Hindlimb muscle (tissue), 1 donor: Measurements from ENCODE around the gene TRAF2. TPM values are rescaled to one million over a fixed set of nuclear protein-coding genes. Genes with fewer than 3 reads are reported as not detected.

Experiments
- DNase-seq: peaks from one replicate; pipeline ENCODE4 v3.0.0-alpha.2; 2013
- polyA plus RNA-seq: library from polyadenylated mRNA; unstranded; fragments of 120-200 nt; gene quantifications from one replicate; pipeline ENCODE4 v1.2.1, GENCODE V29; 2013; ENCODE audit not compliant: insufficient read length

The TRAF2 gene
- polyA plus RNA-seq, 1 donor: 13.7 TPM

DNA sequence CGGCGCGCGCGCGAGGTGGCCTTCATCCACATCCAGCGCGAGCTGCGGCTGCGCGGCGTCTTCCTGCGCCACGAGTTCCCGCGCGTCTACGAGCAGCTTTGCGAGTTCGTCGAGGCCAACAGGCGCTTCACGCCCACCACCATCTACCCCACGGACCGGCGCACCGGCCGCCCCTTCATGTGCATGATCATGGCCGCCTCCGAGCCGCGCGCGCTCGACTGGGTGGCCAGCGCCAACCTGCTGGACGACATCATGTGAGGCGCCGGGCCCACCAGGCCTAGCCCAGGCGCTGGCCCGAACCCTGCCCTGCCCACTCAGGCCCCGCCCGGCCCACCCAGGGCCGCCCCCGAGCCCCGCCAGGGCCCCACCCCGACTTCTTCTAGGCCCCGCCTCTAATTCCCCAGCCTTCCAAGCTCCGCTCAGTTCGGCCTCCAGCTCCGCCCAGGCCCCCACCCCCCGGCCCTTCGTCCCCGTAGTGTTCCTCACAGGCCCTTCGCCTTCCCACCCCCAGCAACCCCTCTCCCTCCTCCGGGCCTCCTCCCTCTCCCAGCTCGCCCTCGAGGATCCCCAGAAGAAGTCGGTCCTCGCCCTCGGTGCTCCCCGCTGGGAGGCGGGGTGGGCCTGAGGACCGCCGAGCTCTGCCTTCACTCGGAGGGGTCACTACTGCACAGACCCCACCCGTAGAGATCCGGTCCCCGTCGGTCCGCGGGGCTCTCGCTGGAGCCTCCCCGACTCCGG lies 39.1 kb upstream of the TRAF2 start:
- peak; percentile 69 for DNase-seq

DNA sequence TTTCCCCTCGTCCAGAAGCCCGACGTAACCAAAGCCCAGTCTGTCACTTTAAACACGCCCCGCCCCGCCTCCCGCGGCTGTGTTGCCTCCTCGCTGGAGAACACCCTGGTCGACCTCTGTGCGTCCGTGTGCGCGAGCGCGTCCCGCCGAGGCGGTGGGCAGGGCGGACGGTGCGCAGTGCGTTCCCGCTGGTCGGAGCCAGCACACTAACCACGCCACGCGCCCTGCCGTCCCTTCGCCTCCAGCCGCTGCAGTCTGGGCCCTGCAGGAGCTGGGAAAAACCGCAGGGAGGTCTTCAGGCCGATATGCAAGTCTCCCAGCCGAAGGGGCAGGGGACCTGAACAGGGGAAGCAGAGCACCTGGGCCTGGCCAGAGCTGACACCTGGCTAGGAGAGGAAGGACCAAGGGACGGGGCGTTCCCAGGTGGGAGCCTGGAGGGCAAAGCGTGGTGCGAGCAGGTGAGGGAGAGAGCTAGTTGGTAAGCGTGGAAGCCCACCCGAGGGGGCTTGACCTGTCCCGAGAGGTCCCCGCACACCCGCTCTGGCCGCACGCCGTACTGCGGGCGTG lies 38.4 kb upstream of the TRAF2 start:
- DNase-seq: peak; percentile 85

DNA sequence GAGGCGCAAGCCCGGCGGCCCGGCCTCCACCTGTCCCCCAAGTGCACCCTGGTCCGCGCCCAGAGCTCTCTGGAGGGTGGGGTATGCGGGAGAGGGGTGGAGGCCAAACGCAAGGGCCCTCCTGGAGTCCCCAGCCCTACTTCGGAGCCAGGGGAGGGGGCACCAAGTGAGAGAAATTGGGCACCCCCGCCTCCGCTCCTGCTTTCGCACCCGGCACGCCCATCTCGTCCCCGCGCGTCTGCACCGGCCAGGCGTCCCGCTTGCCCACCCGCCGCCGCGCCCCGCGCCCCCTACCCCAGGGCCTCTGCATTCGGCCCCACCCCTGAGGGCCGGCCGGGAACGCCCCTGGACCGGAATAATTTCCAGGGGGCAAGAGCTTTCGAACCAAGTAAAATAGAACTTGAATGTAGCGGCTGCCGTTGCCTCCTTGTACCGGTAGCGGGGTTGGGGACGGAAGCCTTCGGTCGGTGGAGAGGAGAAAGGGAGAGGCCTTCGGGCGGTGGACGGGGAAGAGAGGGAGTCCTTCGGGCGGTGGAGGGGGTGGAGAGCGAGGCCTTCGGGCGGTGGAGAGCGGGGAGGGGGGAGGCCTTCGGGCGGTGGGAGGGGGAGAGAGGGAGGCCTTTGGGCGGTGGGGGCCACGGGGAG lies 37.8 kb upstream of the TRAF2 start:
- DNase-seq: no peak

DNA sequence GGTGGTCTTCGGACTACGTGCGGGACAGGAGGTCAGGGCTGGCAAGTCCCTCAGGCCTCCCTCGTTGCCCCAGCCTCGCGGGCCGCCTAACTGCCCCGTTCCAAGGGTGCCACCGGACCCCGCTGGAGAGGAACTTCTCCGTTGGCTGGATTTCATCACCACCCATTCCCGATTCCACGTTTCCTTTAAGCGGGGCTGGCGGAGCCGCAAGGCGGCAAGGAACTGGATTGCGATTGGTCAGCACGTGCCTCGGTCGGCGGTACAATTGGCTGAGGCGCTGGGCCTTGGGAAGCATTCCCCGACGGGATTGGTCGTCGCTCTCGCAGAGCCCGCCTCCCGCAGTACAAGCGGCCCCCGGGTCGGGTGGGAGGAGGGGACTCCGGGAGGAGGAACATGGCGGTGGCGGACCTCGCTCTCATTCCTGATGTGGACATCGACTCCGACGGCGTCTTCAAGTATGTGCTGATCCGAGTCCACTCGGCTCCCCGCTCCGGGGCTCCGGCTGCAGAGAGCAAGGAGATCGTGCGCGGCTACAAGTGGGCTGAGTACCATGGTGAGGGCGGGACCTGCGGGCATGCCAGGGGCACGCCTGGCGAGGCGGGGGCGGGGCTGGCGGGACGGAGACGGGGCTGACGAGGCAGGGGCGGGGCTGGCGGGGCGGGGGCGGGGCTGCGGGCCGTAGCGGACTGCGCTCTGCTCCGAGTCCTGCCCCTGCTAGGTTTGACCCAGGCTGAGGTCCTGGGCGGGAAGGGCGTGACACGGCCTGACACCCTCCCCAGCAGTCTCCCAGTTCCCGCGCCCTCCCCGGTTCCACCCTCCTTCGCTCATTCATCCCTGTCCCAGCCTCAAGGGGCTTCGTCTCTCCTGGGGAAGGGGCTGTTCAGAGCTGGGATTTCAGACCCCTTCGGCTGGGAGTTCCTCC lies 37.0 kb upstream of the TRAF2 start, which contains the start of gene PHPT1:
TSS of gene PHPT1 (plus strand) at position 372 of the 922 bp plus-strand sequence. CDS start at position 394, 22 bp downstream.
- peak; percentile 99 for DNase-seq

DNA sequence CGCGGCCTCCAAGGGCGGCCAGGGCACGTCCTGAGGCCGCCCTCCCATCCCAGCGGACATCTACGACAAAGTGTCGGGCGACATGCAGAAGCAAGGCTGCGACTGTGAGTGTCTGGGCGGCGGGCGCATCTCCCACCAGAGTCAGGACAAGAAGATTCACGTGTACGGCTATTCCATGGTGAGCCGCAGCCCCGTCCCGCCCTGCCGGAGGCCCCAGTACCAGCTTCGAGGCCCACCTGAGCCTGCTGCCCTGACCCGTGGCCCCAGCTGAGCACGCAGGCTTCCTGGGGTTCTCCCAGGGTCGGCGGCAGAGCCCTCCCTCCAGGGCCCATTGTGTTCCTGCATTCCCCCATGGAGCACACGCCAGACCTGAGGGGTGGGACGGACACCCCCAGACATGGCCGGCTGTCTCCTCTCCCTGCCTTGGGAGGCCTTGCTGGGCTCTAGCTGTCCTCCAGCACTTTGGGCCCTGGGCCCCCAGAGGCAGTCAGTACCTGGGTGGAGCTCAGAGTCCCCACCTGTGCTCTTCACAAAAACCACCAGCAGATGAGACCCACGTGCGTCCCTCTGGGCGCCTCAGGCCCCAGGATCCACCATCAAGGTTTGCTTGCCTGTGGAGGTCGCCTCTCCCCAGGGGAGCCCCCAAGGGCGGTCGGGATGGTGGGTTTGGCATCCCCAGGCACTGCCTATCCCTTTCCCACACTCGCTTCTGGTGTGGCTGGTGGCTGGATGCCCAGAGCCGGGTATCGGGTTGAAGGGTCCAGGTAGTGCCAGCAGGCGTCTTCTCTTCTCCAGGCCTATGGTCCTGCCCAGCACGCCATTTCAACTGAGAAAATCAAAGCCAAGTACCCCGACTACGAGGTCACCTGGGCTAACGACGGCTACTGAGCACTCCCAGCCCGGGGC lies 36.1 kb upstream of the TRAF2 start:
- DNase-seq: no peak

DNA sequence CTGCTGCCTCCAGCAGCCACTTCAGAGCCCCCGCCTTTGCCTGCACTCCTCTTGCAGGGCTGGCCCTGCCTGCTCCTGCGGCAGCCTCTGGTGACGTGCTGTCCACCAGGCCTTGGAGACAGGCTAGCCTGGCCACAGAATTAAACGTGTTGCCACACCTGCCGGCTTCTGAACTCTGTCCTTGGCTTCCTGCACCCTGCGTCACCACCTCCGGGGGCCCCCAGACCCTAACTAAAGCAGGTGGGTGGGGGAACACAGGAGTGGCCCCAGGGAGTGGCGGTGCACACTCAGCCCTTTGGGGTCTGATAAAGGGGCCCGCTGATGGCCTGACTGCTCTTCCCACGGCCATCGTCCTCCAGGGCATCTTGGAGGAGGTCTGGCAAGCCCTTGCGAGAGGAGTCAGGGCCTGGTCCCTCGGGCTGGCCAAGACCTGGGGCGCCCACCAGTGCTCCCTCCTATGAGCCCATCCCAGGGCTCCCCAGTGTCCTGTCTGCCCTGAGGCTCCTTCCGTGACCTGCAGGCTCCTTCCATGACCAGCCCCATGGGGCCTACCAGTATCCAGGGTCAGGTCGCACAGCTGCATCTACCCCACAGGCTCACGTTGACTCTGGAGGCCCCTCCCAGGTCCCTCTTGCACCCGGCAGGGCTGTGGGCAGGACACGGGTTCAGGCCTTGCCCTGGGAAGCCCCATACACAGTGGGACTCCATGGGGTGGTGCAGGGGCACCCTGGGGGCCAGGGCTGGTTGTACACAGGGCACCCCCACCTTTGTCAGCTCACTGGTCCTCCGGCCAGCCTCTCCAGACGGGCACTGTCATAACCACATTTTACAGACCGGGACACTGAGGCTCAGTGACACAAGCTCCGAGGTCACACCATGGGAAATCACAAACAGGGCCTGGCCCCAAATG lies 35.2 kb upstream of the TRAF2 start:
- no peak for DNase-seq

DNA sequence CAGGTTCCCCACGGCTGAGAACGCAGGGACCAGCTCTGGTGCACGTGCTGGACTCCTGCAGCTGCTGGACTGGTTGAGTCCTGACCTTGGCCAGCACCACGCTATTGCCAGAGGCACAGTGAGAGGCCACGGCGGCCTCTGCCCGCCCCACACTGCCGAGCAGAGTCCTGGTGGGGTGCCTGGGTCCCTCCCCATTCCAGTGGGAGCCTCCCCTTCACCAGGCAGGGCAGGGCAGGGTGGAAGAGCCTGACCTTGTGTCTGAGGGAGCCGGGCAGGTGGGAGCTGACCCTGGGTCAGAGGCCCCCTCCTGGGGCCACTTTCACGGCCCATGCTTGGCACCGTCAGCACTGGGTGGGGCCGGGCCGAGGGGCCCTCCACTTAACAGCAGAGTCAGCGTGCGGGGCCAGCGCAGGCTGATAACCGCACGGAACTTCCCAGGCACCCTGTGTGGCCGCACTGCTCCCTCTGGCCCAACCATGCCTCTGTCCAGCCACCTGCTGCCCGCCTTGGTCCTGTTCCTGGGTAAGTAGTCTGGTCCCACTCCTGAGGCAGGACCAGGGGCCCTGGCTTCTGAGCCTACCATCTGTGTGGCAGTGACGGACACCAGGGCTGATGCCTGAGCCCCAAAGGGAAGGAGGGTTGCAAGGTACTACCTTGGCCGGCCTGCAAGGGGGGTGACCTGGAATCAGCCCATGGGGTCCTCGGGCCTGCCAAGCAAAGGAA lies 34.2 kb upstream of the TRAF2 start, which contains the start of gene MAMDC4:
TSS of gene MAMDC4 (plus strand) at position 406 of the 723 bp plus-strand sequence. CDS start at position 477, 71 bp downstream.
- no peak for DNase-seq

DNA sequence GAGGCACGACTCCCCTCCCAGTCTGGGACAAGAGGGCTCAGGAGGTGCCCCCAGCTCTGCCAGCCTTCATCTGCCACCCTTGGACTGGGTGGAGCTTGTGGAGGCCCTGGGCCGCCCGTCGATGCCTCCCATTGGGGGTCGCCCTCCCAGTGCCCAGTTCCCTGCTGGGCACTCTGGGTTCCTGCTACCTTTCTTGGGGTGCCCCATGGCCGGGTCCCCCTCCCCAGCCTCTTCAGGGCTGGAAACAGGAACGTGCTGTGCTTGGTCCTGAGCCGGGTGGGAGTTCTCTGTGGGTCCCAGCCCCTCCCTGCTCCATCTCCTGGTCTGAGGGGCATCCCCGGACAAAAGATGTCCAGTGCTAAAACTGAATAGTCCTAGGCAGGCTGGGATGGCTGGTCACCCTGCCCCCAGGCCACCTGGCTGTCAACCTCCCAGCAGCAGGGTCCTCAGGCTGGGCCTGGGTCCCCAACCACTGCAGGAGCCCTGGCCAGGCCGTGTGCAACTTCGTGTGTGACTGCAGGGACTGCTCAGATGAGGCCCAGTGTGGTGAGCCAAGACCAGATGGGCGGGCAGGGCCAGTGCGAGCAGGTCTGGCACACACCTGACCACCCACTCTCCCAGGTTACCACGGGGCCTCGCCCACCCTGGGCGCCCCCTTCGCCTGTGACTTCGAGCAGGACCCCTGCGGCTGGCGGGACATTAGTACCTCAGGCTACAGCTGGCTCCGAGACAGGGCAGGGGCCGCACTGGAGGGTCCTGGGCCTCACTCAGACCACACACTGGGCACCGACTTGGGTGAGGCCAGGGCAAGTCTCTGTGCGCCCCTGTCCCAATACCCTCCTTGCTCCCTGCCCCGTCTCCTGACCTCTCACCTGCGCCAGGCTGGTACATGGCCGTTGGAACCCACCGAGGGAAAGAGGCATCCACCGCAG lies 33.4 kb upstream of the TRAF2 start:
- DNase-seq: no peak

DNA sequence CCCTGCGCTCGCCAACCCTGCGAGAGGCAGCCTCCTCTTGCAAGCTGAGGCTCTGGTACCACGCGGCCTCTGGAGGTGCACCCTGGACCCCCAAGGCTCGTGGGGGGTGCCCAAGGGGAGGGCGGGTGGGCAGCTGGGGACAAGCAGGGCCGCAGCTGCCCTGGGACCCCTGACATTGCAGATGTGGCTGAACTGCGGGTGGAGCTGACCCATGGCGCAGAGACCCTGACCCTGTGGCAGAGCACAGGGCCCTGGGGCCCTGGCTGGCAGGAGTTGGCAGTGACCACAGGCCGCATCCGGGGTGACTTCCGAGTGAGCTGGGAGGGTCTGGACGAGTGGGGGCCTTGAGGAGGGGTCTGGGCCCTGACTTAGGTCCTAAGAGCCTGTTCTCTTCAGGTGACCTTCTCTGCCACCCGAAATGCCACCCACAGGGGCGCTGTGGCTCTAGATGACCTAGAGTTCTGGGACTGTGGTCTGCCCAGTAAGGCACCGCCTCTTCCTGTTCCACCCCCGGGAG lies 32.7 kb upstream of the TRAF2 start:
- no peak for DNase-seq

DNA sequence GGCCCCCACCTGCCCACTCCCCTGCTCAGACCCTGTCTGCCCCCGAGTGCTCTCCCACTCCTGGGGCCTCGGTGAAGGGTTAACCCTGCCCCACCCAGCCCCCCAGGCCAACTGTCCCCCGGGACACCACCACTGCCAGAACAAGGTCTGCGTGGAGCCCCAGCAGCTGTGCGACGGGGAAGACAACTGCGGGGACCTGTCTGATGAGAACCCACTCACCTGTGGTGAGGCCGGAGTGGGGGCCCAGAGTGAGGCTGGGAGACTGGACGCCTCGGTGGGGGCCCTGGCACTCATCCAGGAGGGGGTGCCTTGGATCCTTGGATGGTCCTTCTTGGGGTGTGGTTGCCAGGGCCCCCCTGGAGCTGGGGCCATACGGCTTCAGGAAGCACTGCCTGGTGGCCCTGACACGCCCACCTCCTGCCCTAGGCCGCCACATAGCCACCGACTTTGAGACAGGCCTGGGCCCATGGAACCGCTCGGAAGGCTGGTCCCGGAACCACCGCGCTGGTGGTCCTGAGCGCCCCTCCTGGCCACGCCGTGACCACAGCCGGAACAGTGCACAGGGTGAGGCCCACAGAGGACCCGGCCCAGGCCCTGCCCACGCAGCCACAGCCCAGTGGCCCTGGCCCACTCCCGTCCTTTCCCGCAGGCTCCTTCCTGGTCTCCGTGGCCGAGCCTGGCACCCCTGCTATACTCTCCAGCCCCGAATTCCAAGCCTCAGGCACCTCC lies 32.0 kb upstream of the TRAF2 start:
- DNase-seq: no peak

DNA sequence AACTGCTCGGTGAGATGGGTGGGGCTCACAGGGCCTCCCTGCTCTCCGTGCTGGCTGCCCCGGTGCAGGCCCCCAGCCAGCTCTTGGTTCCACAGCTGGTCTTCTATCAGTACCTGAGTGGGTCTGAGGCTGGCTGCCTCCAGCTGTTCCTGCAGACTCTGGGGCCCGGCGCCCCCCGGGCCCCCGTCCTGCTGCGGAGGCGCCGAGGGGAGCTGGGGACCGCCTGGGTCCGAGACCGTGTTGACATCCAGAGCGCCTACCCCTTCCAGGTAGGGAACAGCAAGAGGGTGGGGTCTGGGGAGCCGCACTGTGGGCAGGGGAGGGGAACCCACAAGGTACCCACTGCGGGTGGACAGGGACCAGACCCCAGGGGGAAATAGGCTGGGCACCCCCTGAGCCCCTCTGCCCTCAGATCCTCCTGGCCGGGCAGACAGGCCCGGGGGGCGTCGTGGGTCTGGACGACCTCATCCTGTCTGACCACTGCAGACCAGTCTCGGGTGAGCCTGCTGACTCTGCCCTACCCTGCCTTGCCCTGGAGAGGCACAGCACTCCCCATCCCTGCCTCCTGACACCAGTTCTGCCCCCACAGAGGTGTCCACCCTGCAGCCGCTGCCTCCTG lies 31.4 kb upstream of the TRAF2 start:
- no peak for DNase-seq

DNA sequence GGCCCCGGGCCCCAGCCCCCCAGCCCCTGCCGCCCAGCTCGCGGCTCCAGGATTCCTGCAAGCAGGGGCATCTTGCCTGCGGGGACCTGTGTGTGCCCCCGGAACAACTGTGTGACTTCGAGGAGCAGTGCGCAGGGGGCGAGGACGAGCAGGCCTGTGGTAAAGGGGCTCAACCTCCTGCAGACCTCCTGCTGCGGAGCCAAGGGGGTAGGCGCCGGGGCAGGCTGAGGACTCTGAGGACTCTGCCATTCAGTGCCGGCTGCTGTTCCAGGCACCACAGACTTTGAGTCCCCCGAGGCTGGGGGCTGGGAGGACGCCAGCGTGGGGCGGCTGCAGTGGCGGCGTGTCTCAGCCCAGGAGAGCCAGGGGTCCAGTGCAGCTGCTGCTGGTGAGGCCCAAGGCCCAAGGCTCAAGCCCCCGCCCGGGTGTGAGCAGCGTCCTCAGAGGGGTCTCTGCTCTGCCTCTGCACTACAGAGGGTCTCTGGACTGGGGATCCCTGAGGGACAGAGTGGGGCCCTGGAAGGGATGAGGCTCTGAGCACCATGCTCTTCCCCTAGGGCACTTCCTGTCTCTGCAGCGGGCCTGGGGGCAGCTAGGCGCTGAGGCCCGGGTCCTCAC lies 30.7 kb upstream of the TRAF2 start:
- DNase-seq: no peak

DNA sequence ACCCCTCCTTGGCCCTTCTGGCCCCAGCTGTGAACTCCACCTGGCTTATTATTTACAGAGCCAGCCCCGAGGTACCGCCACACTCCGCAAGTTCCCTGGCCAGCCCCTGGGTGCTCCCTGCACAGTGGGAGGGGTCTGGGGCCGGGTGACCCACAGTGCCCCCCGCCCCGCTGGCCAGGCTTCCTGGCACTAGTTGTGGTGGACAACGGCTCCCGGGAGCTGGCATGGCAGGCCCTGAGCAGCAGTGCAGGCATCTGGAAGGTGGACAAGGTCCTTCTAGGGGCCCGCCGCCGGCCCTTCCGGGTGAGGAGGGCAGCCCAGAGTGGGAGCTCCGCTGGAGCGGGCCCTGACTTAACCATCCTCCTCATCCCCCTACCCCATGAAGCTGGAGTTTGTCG lies 30.2 kb upstream of the TRAF2 start:
- DNase-seq: no peak

DNA sequence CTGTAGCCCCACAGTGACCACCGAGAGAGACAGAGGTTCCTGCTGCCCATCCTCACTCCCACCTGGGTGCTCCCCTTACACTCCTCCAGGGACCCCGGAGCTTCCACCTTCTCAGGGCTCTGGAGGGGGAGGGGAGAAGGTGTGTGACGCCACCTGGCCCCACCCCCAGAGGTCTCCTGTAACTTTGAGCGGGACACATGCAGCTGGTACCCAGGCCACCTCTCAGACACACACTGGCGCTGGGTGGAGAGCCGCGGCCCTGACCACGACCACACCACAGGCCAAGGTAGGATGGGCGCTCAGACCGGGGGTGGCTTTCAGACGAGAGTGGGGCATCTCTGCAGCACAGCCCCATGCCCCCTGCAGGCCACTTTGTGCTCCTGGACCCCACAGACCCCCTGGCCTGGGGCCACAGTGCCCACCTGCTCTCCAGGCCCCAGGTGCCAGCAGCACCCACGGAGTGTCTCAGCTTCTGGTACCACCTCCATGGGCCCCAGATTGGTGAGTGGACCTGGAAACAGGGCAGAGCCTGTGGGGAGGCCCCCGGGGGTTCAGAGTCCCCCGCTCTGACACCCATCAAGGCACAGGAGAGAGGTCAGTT lies 29.7 kb upstream of the TRAF2 start:
- DNase-seq: no peak

DNA sequence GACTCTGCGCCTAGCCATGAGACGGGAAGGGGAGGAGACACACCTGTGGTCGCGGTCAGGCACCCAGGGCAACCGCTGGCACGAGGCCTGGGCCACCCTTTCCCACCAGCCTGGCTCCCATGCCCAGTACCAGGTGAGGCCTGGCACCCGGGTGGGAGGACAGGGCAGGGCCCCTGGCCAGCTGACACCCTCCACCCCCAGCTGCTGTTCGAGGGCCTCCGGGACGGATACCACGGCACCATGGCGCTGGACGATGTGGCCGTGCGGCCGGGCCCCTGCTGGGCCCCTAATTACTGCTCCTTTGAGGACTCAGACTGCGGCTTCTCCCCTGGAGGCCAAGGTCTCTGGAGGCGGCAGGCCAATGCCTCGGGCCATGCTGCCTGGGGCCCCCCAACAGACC lies 29.1 kb upstream of the TRAF2 start:
- no peak for DNase-seq
